GM12891 (cell line): ENCODE results near the gene KIF1A.
A peak's percentile ranks its signal among the peaks of the same experiment; 100 is the strongest.

Source experiments
- DNase-seq: peaks from one replicate; pipeline ENCODE4 v3.0.0; 2011; ENCODE audit warnings: low spot score; ENCODE audit not compliant: insufficient read length
- FAIRE-seq: peaks from 2 replicates; lab custom pipeline; 2011; peaks lifted over from hg19 to GRCh38; lab: Jason Lieb, UNC
- PAX5 ChIP-seq: IDR thresholded peaks from 2 replicates; pipeline ENCODE4 v1.6.1; 2011; ENCODE audit warnings: low read length, moderate library complexity, mild to moderate bottlenecking; ENCODE audit not compliant: insufficient read depth, severe bottlenecking
- POLR2A ChIP-seq: IDR thresholded peaks from 2 replicates; pipeline ENCODE4 v1.6.1; 2011; ENCODE audit warnings: low read depth, low read length, control low read depth
- POLR2AphosphoS5 ChIP-seq: IDR thresholded peaks from 2 replicates; pipeline ENCODE4 v1.6.1; 2011; ENCODE audit warnings: low read depth, low read length, control low read depth
- POU2F2 ChIP-seq: IDR thresholded peaks from 2 replicates; pipeline ENCODE4 v1.6.1; 2011; ENCODE audit warnings: low read depth, mild to moderate bottlenecking, control low read depth, low read length, moderate library complexity
- SPI1 ChIP-seq: IDR thresholded peaks from 2 replicates; pipeline ENCODE4 v1.6.1; 2011; ENCODE audit warnings: low read depth, low read length, control low read depth
- TAF1 ChIP-seq: IDR thresholded peaks from 2 replicates; pipeline ENCODE4 v1.6.1; 2011; ENCODE audit warnings: low read depth, low read length, control low read depth

Gene KIF1A

GRCh38 chr2:240768216-240768615 lies 51.8 kb downstream of the KIF1A start:
- no peak for FAIRE-seq

DNA sequence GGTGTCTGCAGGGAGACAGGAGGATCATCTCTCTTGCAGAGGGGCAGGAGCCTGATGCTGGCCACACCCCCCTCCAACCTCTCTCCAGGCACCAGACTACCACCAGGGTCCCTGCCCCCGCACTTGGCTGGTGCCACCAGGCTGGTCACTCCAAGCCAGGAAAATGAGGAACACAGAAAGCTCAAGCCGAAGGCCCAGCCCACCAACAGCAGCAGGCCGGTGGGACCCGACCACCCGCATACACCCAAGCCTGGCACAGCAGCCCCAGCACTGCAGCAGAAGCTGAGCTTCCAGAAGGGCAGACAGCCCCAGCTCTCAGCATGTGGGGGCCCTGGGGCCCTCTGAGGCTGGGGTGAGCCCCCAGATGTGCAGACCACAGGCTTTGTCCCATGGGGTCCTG lies 52.7 kb downstream of the KIF1A start:
- TF ChIP-seq POU2F2 (no peak), PAX5 (no peak)
- FAIRE-seq (no peak), DNase-seq (no peak)

More at GRCh38 chr2:240768216-240768615, 51.8 kb downstream of the KIF1A start:
- TF ChIP-seq POLR2AphosphoS5 (no peak), POU2F2 (no peak), TAF1 (no peak), POLR2A (no peak), PAX5 (no peak), SPI1 (no peak)
- DNase-seq, result no peak

- TF ChIP-seq TAF1 (no peak), PAX5 (no peak), SPI1 (no peak), POLR2AphosphoS5 (no peak), POU2F2 (no peak), POLR2A (no peak)
- FAIRE-seq, result no peak
- no peak for DNase-seq
Observed at GRCh38 chr2:240766072-240766471, 53.9 kb downstream of the KIF1A start.

DNA sequence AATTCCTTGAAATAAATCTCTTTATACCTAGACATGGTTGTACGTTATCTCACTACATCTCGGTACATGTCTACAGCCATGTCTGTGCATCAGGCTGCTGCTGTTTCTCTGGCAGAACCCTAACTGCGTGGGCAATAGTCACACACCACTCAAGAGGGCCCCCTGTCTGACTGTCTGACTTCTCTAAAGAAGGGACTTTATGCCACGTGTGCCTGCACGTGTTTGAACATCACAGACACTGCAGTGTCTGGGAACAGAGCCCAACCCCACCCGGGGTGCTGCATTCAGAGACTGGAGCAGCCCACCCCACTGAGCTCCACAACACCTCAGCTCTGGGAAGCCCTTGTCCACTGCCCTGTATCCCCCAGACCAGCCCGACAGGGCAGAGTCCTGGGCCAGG lies 55.0 kb downstream of the KIF1A start:
- no peak for FAIRE-seq
- no peak for DNase-seq
- TF ChIP-seq TAF1 (no peak), PAX5 (no peak), POU2F2 (no peak), POLR2A (no peak), SPI1 (no peak), POLR2AphosphoS5 (no peak)

GRCh38 chr2:240764605-240765004 lies 55.4 kb downstream of the KIF1A start:
- FAIRE-seq (no peak), DNase-seq (no peak)
- no peak for TF ChIP-seq TAF1
- no peak for TF ChIP-seq POLR2A
- no peak for TF ChIP-seq POU2F2
- TF ChIP-seq POLR2AphosphoS5, result no peak
- no peak for TF ChIP-seq PAX5
- TF ChIP-seq SPI1, result no peak

GRCh38 chr2:240762971-240763370 lies 57.0 kb downstream of the KIF1A start:
- no peak for DNase-seq
- FAIRE-seq, result no peak
- TF ChIP-seq TAF1, result no peak
- TF ChIP-seq POLR2AphosphoS5, result no peak
- TF ChIP-seq POU2F2, result no peak
- no peak for TF ChIP-seq PAX5
- no peak for TF ChIP-seq POLR2A
- TF ChIP-seq SPI1, result no peak

GRCh38 chr2:240762249-240762648 lies 57.8 kb downstream of the KIF1A start:
- FAIRE-seq, result no peak
- no peak for TF ChIP-seq POU2F2
- no peak for TF ChIP-seq SPI1
- TF ChIP-seq TAF1, result no peak
- no peak for TF ChIP-seq POLR2AphosphoS5
- TF ChIP-seq PAX5, result no peak
- no peak for TF ChIP-seq POLR2A
- DNase-seq, result no peak

DNA sequence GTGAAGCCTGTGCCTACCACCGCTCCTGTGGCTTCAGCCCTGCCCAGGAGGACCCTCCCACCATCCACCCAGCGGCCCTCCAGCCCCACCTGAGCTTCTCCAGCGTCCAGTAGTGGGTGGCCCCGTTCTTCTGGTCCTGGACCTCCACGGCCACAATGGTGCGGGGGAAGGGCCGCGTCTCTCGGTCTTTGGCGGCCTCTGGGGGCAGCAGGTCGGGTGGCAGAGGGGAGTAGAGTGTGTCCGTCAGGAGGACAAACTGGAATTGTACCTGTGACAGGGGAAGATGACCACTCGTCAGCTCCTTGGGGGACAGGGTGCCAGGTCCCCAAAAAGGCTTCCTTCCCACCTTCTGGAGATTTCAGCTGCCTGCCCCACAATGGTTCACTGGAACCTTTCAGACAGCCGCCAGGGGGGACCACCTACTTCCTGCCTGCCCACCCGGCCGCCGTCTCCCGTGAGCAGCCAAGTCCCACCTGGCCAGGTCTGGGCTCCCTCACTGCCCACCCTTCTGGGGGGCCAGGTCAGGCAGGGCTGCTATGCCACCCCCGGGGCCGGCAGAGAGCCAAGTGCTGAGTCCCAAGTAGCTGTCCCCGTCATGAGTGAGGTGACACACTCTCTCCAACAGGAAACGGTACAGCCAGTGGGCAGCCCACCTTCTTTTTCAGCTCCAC lies 59.3 kb downstream of the KIF1A start:
- DNase-seq (no peak), FAIRE-seq (no peak)
- TF ChIP-seq SPI1 (no peak), PAX5 (no peak), POU2F2 (no peak), TAF1 (no peak), POLR2AphosphoS5 (no peak), POLR2A (no peak)

DNA sequence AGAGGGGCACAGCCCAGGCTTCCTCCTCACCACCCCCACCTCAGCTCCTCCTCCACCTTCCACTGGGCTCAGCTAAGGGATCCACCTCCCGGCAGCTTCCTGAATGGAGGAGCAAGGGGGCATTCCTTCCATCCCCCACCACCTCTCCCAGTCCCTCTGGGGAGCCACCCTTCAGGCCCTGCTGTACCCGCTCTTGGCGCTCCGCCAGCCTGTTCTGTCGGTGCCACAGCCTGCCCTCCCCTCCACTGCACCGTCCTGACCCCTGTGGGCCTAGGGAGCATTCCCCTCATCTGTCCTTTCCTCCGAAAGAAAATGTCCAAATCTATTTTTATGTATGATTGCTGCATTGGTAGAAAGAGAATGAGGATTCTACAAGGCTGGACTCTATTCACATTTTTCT lies 59.9 kb downstream of the KIF1A start:
- FAIRE-seq (no peak), DNase-seq (no peak)
- TF ChIP-seq POU2F2, result no peak
- no peak for TF ChIP-seq TAF1
- TF ChIP-seq SPI1, result no peak
- TF ChIP-seq POLR2A, result no peak
- no peak for TF ChIP-seq POLR2AphosphoS5
- TF ChIP-seq PAX5, result no peak

DNA sequence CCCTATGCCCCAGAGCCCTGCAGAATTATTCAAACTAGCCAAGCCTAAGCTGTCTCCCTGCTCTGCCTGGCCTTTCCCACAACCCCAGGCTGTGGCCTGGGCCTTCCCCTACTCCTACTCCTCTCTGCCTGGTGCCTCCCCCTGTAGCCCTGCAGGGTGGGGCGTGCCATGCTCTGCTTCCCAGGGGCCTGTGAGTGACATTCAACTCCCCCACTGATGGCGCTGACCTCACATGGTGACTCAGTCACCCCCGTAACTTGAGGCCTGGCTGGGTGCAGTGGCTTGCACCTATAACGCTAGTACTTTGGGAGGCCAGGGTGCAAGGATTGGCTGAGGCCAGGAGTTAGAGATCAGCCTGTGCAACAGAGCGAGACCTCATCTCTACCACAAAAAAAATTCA lies 60.6 kb downstream of the KIF1A start:
- no peak for TF ChIP-seq PAX5
- TF ChIP-seq POU2F2, result no peak
- no peak for TF ChIP-seq POLR2A
- TF ChIP-seq POLR2AphosphoS5, result no peak
- TF ChIP-seq TAF1, result no peak
- TF ChIP-seq SPI1, result no peak
- DNase-seq (no peak), FAIRE-seq (peak; percentile 20)
